Measurements from ENCODE around the gene RAMP3.

GRCh38 chr7:45181286-45181960 lies 23.8 kb downstream of the RAMP3 start:
- TF ChIP-seq CTCF (IDR thresholded peaks at IDR 0.05; ENCODE audit: low read depth, low read length) (no peak), EZH2phosphoT487 (IDR thresholded peaks at IDR 0.05; ENCODE audit: low read depth) (no peak)

All from OCI-LY3 (cell line).